Adrenal gland (tissue), 12 donors: Measurements from ENCODE around the gene CCKAR. TPM values are rescaled to one million over a fixed set of nuclear protein-coding genes. Genes with fewer than 3 reads are reported as not detected.

ENCODE experiments used
- DNase-seq, 7 donors: peaks; one replicate each; pipeline ENCODE4 v3.0.0-alpha.2; 2019 to 2020
- H3K27ac ChIP-seq, 5 donors: fragments of 200-600 bp; sonication (generic) in 4 of 5; 1 replicate in 3 of 5; 2 replicates in 2 of 5; pipeline versions ENCODE4 v1.5.1 to v1.8.0; 2016 to 2020; ENCODE audit warnings: mild to moderate bottlenecking in 1 of 5
- H3K27me3 ChIP-seq: fragments of 200-600 bp; 2 replicates; pipeline ENCODE4 v1.8.0; 2021
- H3K36me3 ChIP-seq, 2 donors: fragments of 200-600 bp; replicated peaks in 1 of 2; 1 replicate in 1 of 2; 2 replicates in 1 of 2; pipeline versions ENCODE4 v1.5.1 to v1.8.0; 2018 to 2022
- H3K4me1 ChIP-seq, 2 donors: fragments of 200-600 bp; replicated peaks in 1 of 2; 1 replicate in 1 of 2; 2 replicates in 1 of 2; pipeline versions ENCODE4 v1.5.1 to v1.8.0; 2018 to 2021
- H3K4me3 ChIP-seq, 4 donors: fragments of 200-600 bp; sonication (generic) in 3 of 4; one replicate each; pipeline ENCODE4 v1.5.1; 2016 to 2018
- H3K9me3 ChIP-seq, 3 donors: fragments of 200-600 bp; sonication (generic) in 1 of 3; replicated peaks in 1 of 3; 1 replicate in 2 of 3; 2 replicates in 1 of 3; pipeline versions ENCODE4 v1.5.1 to v1.8.0; 2016 to 2021
- POLR2A ChIP-seq, 2 donors: fragments of 450-650 bp; IDR thresholded peaks; one replicate each; pipeline ENCODE4 v1.6.1; 2017; ENCODE audit warnings: antibody characterized with exemption in 2 of 2, mild to moderate bottlenecking in 2 of 2, moderate library complexity in 1 of 2
- WGBS, 4 donors: extraction: QIAGEN DNeasy Blood & Tissue Kit in 2 of 4; methylation state at CpG; one replicate each; pipeline versions ENCODE4 v1.1.5 to v1.1.7; 2013 to 2017; 5-methylcytosine and 5-hydroxymethylcytosine counted together
- intact Hi-C, 2 donors: fragments of 100-400 bp; cut with DNase I; formaldehyde crosslinking; loops; one replicate each; pipeline versions ENCODE4 v1.14.1 to v1.15.0; 2022 to 2023
- polyA plus RNA-seq, 3 donors: library from polyadenylated mRNA; stranded (reverse); fragments of 200-250 nt in 2 of 3; fragments of 350-450 nt in 1 of 3; fragmentation: Illumina TruSeq in 1 of 3; extraction: RNeasy Lipid Tissue Mini Kit (QIAGEN cat#74804) in 1 of 3; gene quantifications; one replicate each; pipeline ENCODE4 v1.2.3, GENCODE V29; 2013 to 2014
- total RNA-seq, 9 donors: library from RNA; depleted of rRNA in 4 of 9; stranded (reverse); fragments of >200 nt in 4 of 9; fragments of 120-200 nt in 1 of 9; fragmentation: NEBNext Ultra II Directional in 1 of 9; extraction: Animal tissue kit (Norgen Biotek cat#: 25700) in 1 of 9; gene quantifications; one replicate each; pipeline versions ENCODE4 v1.1.0 to v1.2.4, GENCODE V29; 2013 to 2023
- TF ChIP-seq, protein P1 (sequence below), 6 experiments: fragments of 450-650 bp in 4 of 6; fragments of 200-600 bp in 2 of 6; sonication (generic) in 1 of 6; IDR thresholded peaks; 1 replicate in 5 of 6; 2 replicates in 1 of 6; pipeline versions ENCODE4 v1.5.1 to v1.8.0; 2016 to 2021; ENCODE audit warnings: antibody characterized with exemption in 6 of 6, mild to moderate bottlenecking in 2 of 6, moderate library complexity in 1 of 6
- donor health status: healthy with polysubstance abuse.
- donor health status: Bipolar disorder and iron deficiency.
- donor health status: DM: yes; HTN: yes; CAD: no.
- donor health status: DM: no; HTN: no; CAD: no.
- donor health status: DM: no; HTN: no; CAD: no.
- donor health status: DM: yes; HTN: yes; CAD: no.

CCKAR gene
- total and polyA plus RNA-seq, 12 donors, result 0.11 to 0.61 TPM; not detected in 10

GRCh38 chr4:26441102-26441501, 49.2 kb downstream of the CCKAR start:
- H3K36me3 ChIP-seq, result no peaks in the 10 kb centered on the region
- WGBS, 4 donors, result 70 to 75% (median 74%) methylated on average over 7 of the region's 7 CpGs
- no peak overlapping the region for H3K27ac ChIP-seq
- no peaks in the 10 kb centered on the region for H3K4me1 ChIP-seq
- no peaks in the 10 kb centered on the region for H3K27me3 ChIP-seq
- DNase-seq, result peak in 3 of 7 donors; percentile 23 to 33 (median 29)
- TF ChIP-seq, protein P1, sequence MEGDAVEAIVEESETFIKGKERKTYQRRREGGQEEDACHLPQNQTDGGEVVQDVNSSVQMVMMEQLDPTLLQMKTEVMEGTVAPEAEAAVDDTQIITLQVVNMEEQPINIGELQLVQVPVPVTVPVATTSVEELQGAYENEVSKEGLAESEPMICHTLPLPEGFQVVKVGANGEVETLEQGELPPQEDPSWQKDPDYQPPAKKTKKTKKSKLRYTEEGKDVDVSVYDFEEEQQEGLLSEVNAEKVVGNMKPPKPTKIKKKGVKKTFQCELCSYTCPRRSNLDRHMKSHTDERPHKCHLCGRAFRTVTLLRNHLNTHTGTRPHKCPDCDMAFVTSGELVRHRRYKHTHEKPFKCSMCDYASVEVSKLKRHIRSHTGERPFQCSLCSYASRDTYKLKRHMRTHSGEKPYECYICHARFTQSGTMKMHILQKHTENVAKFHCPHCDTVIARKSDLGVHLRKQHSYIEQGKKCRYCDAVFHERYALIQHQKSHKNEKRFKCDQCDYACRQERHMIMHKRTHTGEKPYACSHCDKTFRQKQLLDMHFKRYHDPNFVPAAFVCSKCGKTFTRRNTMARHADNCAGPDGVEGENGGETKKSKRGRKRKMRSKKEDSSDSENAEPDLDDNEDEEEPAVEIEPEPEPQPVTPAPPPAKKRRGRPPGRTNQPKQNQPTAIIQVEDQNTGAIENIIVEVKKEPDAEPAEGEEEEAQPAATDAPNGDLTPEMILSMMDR (IDR thresholded peaks at IDR 0.05), result no peak
- no peak for TF ChIP-seq POLR2A (IDR thresholded peaks at IDR 0.05)
- H3K9me3 ChIP-seq, result no peaks in the 10 kb centered on the region
- intact Hi-C loops, result no loop called here
- H3K4me3 ChIP-seq, result no peak overlapping the region

GRCh38 chr4:26434030-26434639, 56.1 kb downstream of the CCKAR start:
- Histone ChIP-seq H3K4me3 (no peak overlapping the region), H3K27me3 (no peaks in the 10 kb centered on the region), H3K4me1 (no peaks in the 10 kb centered on the region), H3K9me3 (no peaks in the 10 kb centered on the region), H3K27ac (no peak overlapping the region), H3K36me3 (peaks cover 0 to 17% of the 10 kb centered on the region in 2 donors)
- intact Hi-C loops, result no loop called here
- no peak for DNase-seq
- no peak for TF ChIP-seq POLR2A (IDR thresholded peaks at IDR 0.05)
- TF ChIP-seq, protein P1 (IDR thresholded peaks at IDR 0.05), result no peak
- WGBS, 4 donors, result 71 to 92% (median 87%) methylated on average over 2 of the region's 2 CpGs

DNA sequence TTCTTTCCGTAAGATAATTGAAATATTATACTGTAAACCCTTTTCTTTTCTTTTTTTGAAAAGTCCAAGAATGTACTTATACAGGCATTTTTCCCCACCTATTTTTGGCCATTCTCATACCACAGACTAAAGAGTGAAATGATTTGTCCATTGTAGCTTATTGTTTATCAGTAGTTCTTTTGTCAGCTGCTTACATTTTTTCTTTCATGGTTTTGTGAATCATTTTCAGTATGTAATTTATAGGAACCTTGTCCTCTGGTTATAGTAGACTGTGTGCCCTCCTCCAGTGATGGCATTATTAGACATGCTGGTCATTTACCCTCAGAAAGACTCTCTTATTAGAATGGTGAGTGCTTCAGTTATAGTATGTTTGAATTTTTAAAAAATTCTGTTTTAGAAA, 56.7 kb downstream of the CCKAR start:
- Histone ChIP-seq H3K9me3 (no peaks in the 10 kb centered on the region), H3K4me1 (no peaks in the 10 kb centered on the region), H3K4me3 (no peak overlapping the region), H3K27ac (no peak overlapping the region), H3K27me3 (no peaks in the 10 kb centered on the region), H3K36me3 (peaks cover 0 to 23% of the 10 kb centered on the region in 2 donors)
- no peak for TF ChIP-seq POLR2A (IDR thresholded peaks at IDR 0.05)
- TF ChIP-seq, protein P1 (IDR thresholded peaks at IDR 0.05), result no peak
- WGBS, 4 donors, result 93 to 96% (median 93%) methylated on average over 1 of the region's 1 CpG
- no peak for DNase-seq
- intact Hi-C loops, result no loop called here

GRCh38 chr4:26432419-26432818, 57.9 kb downstream of the CCKAR start:
- no peak for DNase-seq
- Histone ChIP-seq H3K36me3 (peaks cover 0 to 26% of the 10 kb centered on the region in 2 donors), H3K27me3 (no peaks in the 10 kb centered on the region), H3K27ac (no peak overlapping the region), H3K4me1 (no peaks in the 10 kb centered on the region), H3K9me3 (no peaks in the 10 kb centered on the region), H3K4me3 (no peak overlapping the region)
- intact Hi-C loops, result no loop called here
- no peak for TF ChIP-seq POLR2A (IDR thresholded peaks at IDR 0.05)
- TF ChIP-seq, protein P1 (IDR thresholded peaks at IDR 0.05), result no peak
- 88 to 91% (median 90%) methylated on average over 5 of the region's 5 CpGs for WGBS, 4 donors
